Activated CD8-positive, alpha-beta memory T cell treated with anti-CD3 and anti-CD28 coated beads, Interleukin-2, amount 50 U/mL, for 24 hours (primary cell): ENCODE measurements around the gene EVPLL.
"Not testable (repeated sequence)": the region's sequence is repeated elsewhere in the genome, so short reads cannot be mapped to it uniquely, and the experiment has no call there.

Source experiments
- DNase-seq: peaks from one replicate; pipeline ENCODE4 v3.0.0-alpha.2; 2020; ENCODE audit errors: extremely low read depth

EVPLL gene

DNA sequence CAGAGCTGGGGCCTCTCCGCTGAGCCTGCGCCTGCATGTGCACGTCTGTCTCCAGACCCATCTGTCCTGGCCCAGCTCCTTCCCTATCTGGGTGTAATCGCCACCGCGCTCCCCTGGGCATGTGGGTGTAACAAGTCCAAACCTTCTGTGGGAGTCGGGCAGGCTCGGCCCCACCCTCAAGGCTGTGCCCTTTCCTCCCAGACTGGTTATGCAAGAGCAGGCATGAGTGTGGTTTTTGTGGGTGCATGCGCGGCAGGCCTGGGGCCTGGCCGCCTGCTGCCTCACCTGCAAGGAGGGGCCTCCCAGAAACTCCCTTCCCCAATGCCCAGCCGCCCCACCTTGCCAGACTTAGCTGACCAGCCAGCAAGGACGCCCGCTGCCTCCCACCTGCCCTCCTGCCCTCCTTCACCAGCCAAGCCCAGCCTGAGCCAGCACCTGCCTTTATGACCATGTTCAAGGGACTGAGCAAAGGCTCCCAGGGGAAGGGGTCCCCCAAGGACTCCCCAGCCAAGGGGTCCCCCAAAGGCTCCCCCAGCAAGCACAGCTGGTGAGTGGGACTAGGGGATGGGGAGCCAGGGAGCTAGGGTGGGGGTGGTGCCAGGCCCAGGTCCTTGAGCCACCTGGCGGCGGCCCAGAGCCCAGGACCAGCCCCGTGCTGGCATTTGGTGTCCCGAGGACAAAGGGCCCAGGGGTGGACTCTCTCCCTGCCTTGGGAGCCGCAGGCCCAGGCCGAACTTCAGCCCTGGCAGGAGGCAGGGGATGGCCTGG is at the start of gene EVPLL:
Gene EVPLL, plus strand, starts transcription at position 342 of the 768 bp plus-strand sequence. CDS start 3,160 bp downstream, outside the sequence.
- DNase-seq: no peak

DNA sequence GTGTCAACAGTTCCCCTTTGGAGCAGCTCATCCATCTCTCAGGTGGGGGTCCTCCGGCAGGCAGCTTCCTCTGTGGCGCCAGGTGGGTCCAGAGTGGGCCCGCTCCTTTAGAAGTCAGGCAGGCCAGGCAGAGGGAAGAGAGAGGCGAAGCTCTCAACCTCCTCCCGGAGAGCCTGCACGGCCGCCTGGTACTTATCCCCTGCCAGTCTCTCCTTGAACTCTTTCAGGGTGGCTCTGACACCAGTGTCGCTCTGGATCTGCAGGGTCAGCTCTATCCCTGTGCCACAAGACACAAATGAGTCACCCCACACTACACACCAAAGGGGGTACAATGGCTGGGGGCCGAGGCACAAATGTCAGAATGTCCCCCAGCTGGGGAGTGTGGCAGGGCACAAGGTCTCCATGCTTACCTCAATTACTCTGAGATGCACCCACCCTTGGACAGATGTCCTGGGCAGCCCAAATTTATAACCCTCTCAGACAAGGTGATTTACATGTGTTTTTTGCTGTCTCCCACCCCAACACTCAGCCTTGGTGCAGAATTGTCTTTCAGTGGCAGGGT is 48.9 kb upstream of the EVPLL start:
- no peak for DNase-seq

GRCh38 chr17:18331879-18332278 is 45.7 kb upstream of the EVPLL start:
- DNase-seq: no peak

DNA sequence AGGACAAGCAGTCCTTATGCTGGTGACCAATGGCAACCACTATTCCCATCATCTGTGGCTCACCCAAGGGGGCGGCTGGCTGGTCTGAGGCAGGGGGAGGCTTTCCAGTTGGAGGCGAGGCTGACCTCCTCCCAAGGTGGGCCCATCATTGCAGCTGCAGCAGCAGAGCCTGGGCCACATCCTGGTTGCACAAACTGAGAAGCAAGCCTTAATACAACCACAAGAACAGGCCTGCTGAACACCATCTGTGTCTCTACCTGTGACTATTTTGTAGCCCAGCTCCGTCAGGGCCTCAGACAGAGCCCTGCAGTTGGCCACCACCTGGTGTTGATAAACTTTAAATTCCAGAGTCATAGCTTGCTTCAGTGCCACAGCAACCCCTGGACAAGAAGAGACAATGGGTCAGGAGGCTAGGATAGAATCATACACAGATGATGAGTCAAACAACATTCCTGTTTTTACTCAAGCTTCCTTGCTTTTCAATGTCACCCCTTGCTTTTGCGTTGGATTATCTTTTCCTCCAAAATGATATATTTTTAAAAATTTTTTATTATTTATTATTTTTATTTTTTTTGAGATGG is 44.6 kb upstream of the EVPLL start:
- DNase-seq: no peak

- DNase-seq: not testable (repeated sequence)
Observed at GRCh38 chr17:18338158-18338557, 39.4 kb upstream of the EVPLL start.

DNA sequence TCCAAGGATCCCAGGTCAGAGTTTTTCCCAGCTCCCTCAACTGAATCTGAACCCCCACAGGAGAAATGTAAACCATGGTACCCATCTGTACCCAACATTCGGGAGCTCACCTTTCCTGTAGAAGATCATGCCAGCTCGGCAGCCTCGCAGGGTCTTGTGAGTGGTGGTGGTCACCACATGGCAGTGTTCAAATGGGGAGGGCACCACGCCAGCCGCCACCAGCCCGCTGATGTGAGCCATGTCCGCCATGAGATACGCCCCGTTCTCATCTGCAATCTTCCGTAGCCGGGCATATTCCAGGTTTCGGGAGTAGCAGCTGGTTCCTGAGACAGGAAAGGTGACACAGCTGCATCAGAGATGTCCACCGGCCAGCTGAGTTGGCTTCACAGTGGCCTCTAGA is 37.6 kb upstream of the EVPLL start:
- no peak for DNase-seq

DNA sequence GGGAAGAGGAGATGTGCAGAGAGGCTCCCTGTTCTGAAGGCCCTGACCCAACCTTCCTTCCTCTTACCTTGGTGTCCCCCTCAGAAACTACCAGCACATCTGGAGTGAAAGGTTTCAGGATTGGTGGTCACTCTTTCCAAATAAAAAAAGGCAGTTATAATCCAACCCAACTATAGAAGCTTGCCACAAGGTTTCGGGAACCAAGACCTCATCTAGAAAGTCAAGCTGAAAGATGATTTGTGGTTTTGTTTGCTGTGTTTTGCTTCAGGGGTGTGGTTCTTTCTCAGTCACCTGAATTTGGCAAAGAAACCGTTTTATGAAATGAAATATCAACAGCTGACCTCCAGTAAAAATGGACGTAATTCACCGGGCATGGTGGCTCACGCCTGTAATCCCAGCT is 33.6 kb upstream of the EVPLL start:
- no peak for DNase-seq

GRCh38 chr17:18353541-18353940 is 24.0 kb upstream of the EVPLL start:
- no peak for DNase-seq

DNA sequence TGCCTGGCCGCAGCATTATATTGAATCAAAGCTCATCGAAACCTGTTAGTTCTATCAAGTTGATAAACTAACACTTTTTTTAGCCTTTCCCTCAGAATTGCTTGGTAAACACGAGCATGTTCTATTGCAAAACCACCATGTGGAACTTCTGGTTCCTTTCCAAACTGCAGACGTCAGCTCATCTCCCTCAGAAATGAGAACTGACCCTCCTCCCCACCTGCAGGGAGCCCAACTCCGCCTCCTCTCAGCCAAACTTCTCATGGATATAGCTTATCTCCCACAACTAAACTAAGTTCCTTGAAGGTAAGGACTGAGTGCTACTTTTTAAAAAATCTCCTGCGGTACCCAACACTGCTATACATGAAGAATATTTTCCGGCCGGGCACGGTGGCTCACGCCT is 21.0 kb upstream of the EVPLL start:
- DNase-seq: no peak

- no peak for DNase-seq
Observed at GRCh38 chr17:18360518-18360917, 17.1 kb upstream of the EVPLL start.

GRCh38 chr17:18361837-18362697 is 15.5 kb upstream of the EVPLL start:
- DNase-seq: no peak

- DNase-seq: no peak
Observed at GRCh38 chr17:18362698-18363100, 14.9 kb upstream of the EVPLL start.

DNA sequence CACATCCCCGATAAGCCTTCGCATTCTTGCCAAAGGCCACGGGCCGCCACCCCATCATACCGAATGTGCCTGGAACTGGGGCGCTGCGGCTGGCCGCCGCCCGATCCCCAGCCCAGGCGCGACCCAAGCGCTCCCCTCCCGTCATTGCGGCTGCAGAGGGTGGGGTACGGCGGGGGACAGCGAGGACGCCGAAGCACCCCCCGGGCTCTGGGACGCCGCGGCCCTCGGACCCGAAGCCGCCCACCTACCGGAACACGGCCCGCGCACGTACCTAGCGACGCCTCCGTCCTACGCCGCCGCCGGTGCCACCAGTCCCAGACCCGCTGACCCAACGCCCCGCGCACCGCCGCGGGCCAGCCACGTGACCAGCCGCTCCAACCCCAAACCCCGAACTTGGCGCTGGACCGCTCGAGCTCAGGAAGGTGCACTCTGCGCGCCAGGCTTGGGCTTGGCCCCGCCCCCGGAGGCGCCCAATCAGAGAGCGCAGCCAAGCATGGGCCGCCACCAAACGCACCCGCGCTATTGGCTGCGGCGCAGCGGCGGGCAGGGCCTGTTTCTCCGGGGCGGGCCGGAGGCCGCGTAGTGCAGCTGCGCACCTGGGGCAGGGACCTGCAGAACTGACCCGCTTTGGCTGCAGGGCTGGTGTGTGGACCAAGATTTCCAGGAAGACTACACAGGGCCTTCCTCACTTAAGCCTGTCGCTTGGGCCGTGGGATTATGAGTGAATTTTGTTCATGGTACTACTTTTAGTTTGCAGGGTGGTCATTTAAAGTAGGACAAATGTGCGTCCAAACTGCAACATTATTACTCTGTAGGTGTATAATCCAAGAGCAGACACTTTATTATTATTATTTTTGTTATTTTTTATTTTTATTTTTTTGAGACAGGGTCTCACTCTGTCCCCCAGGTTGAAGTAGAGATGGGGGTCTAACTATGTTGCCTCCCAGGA is 14.2 kb upstream of the EVPLL start, which contains the start of gene SHMT1:
Gene SHMT1, minus strand, starts transcription at position 450 of the 949 bp plus-strand sequence. CDS start 7,569 bp downstream, outside the sequence.
- DNase-seq: peak; percentile 71

GRCh38 chr17:18364166-18364565 is 13.4 kb upstream of the EVPLL start:
- DNase-seq: no peak

DNA sequence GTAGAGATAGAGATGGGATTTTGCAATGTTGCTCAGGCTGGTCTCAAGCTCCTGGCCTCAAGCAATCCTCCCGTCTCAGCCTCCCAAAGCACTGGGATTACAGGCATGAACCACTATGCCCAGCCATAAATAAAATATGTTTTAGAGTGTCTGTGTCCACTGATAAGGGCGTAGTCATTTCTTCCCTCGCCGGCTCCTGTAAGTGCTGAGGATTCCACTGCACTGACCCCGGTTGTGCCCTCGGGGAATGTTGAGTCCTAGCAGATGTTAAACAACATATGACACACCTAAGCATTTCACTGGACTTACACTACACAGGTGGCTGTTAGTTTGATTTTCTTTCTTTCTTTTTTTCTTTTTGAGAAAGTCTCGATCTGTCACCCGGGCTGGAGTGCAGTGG is 8.6 kb upstream of the EVPLL start:
- no peak for DNase-seq

- no peak for DNase-seq
Observed at GRCh38 chr17:18370761-18371160, 6.8 kb upstream of the EVPLL start.

DNA sequence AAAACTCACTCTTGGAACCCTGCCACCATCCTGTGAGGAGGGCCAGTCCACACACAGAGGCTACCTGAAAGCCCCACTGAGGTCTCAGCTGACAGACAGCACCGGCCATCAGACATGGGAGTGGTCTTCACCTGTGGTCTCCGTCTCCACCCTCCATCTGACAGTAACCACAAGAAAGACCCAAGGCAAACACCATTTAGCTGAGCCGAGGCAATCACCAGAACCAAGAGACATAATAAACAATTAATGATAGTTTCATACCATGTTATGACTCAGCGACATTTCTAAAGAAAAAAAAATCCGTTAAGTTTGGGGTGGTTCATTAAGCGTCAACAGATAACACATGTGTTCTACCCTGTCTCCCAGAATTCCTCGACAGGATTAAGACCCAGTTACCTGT is 6.1 kb upstream of the EVPLL start:
- no peak for DNase-seq

GRCh38 chr17:18373181-18373580 is 4.4 kb upstream of the EVPLL start:
- not testable (repeated sequence) for DNase-seq

DNA sequence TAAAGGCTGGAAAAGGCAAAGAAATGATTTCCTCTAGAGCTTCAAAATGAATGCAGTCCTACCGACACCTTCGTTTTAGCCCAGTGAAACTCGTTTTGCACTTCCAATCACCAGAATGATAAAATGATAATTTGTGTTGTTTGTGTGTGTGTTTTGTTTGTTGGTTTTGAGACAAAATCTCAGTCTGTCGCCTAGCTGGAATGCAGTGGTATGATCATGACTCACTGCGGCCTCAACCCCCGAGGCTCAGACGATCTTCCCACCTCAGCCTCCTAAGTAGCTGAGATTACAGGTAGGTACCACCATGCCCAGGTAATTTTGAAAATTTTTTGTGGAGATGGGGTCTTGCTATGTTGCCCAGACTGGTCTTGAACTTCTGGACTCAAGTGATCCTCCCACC is 3.4 kb upstream of the EVPLL start:
- DNase-seq: no peak

DNA sequence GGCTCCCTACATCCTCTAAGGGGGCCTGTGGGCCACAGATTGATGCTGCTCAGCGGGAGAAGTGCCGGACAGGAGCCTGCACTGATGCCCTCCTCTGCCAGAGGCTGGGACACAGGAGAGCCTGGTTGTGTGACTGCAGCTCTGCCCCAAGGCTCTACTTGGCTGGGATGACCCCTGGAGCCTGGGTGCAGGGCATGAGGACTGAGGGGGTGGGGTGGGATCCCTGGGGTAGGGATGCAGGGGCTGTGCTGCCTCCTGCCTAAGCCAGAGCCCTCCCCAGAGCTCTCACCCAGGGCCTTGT is 577 bp downstream of the EVPLL start:
- DNase-seq: no peak

DNA sequence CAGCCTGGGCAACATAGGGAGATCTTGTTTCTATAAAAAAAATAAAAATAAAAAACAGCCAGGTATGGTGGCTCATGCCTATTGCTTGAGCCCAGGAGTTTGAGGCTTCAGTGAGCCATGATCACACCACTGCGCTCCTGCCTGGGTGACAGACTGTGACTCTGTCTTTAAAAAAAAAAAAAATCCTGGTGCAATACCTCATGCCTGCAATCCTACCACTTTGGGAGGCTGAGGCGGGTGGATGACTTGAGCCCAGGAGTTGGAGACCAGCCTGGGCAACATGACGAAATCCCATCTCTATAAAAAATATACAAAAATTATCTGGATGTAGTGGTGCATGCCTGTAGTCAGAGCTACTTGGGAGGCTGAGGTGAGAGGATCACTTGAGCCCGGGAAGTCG is 1.0 kb downstream of the EVPLL start:
- DNase-seq: not testable (repeated sequence)
